IPS DF 6.9 (cell line): ENCODE data around the gene EXOSC7.

ENCODE experiments used
- DNase-seq: peaks from one replicate; pipeline ENCODE4 v3.0.0-alpha.2; 2013; ENCODE audit warnings: low read depth, low spot score
- H3K27ac ChIP-seq: one replicate; pipeline ENCODE4 v1.5.1; 2013; ENCODE audit warnings: low read length, control low read depth
- H3K27me3 ChIP-seq: 2 replicates; pipeline ENCODE4 v1.6.1; 2013; ENCODE audit warnings: mild to moderate bottlenecking, low read length; ENCODE audit not compliant: control insufficient read depth, insufficient read depth
- H3K36me3 ChIP-seq: 2 replicates; pipeline ENCODE4 v1.6.1; 2013; ENCODE audit warnings: low read length; ENCODE audit not compliant: control insufficient read depth, insufficient read depth
- H3K4me1 ChIP-seq: 2 replicates; pipeline ENCODE4 v1.6.1; 2013; ENCODE audit warnings: low read length; ENCODE audit not compliant: control insufficient read depth, insufficient read depth
- H3K4me3 ChIP-seq: 2 replicates; pipeline ENCODE4 v1.5.1; 2013; ENCODE audit warnings: mild to moderate bottlenecking, low read length
- H3K9me3 ChIP-seq: 2 replicates; pipeline ENCODE4 v1.6.1; 2013; ENCODE audit warnings: low read length, inconsistent platforms; ENCODE audit not compliant: control insufficient read depth, insufficient read depth
- WGBS: extraction: QIAGEN DNeasy Blood & Tissue Kit; methylation state at CpG from one replicate; pipeline ENCODE4 v1.1.7; 2013; ENCODE audit warnings: mixed read lengths, missing lambda C conversion rate; ENCODE audit not compliant: insufficient read length, insufficient coverage; 5-methylcytosine and 5-hydroxymethylcytosine counted together

EXOSC7 gene

DNA sequence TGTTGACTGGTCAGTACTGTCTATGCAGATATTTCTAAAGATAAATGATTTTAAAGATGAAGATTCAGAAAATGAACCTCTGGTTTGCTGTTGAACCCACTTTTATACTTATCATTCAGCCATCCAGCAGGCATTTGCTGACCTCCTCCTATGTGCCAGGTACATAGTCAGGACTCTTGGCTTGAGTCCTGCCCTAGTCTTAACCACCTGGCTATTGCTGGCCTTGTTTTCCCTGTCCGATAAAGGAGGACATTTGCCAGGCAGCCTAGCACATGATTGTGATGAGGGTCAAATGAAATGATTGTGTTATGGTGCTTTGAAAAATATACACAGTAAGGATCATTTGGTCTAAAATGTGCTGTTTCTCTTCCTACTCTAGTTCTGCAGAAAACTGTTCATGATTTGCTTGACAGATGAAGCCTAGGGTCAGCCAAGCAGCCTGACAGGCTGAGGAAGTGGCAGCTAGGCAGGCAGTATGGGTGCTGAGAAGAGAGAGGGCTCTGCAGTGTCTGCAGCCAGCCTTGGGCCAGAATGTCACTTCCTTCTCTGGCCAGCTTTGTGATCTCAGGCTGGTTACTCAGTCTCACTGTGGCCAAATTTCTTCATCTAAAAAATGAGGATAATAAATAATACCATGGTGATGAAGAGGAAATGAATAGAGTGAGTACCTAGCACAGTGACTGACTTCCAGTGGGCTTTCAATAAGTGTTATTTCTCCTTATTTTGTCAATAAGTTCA lies 13.8 kb downstream of the EXOSC7 start:
- no peaks in the 10 kb centered on the region for H3K9me3 ChIP-seq
- H3K27me3 ChIP-seq = no peaks in the 10 kb centered on the region
- no peak overlapping the region for H3K27ac ChIP-seq
- peaks cover 6% of the 10 kb centered on the region; the same call in 1 of the 2 replicates for H3K36me3 ChIP-seq
- DNase-seq = no peak
- no CpG with 5 or more reads among the region's 1 CpG for WGBS
- no peak overlapping the region for H3K4me3 ChIP-seq
- peaks cover 6% of the 10 kb centered on the region for H3K4me1 ChIP-seq

DNA sequence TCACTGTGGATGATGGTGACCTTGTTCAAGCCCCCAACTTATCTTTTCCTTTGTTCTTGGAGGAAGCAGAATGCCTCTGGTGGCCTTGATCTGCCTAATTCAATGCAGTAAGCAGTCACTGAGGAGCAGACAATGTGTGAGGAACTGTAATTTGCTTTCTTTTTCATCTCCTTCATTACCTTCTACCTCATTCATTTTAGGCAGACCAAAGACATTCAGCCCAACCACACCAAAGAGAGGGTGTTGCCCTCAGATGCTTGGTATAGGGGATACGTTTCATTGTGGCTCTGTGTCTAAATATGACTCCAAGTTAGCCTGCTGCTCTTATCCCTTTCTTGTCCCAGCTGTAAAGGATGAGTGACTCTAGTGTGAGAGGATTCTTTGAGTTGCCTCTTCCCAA lies 15.3 kb downstream of the EXOSC7 start:
- H3K4me1 ChIP-seq = peaks cover 6% of the 10 kb centered on the region
- no CpG with 5 or more reads among the region's 1 CpG for WGBS
- no peaks in the 10 kb centered on the region for H3K27me3 ChIP-seq
- no peak overlapping the region for H3K27ac ChIP-seq
- no peak overlapping the region for H3K4me3 ChIP-seq
- DNase-seq = no peak
- no peaks in the 10 kb centered on the region for H3K9me3 ChIP-seq
- H3K36me3 ChIP-seq = peaks cover 5% of the 10 kb centered on the region; the same call in 1 of the 2 replicates

- H3K9me3 ChIP-seq = no peaks in the 10 kb centered on the region
- no CpG with 5 or more reads among the region's 7 CpGs for WGBS
- no peak for DNase-seq
- no peak overlapping the region for H3K4me3 ChIP-seq
- peaks cover 6% of the 10 kb centered on the region for H3K4me1 ChIP-seq
- no peaks in the 10 kb centered on the region for H3K27me3 ChIP-seq
- H3K27ac ChIP-seq = no peak overlapping the region
- H3K36me3 ChIP-seq = peaks cover 4% of the 10 kb centered on the region; the same call in 1 of the 2 replicates
Measured at GRCh38 chr3:44992555-44993470, 16.8 kb downstream of the EXOSC7 start.

DNA sequence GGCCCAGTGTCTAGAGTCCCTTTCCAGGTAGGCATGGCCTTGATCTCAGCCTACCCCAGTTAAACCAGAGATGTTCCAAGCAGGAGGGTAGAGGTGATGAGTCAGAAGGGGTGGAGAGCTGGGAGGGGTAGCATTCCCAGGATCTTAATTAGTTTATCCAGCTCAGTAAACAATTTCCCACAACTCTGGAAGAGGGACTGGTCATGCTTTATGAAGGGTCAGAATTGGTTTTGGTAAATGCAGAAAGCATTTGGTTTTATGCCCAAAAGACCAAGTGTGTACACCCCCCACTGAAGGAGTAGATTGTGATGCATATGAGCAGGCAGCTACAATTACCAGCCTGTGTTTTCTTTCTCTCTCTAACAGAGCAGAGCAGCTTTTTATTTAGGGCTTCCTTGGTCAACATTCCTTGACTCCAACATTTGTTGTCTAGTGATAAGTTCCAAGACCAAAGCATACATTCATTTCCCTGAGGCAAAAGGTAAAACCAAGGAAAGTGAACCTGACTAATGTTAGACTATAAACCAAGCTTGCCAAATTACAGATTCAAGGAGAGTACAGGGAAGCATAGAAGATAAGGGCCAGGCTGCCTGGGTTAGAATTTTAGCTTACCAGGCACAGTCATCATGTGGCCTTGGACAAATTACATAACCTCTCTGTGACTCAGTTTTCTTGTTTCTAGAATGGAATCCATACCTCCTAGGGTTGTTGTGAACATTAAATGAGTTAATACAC lies 17.6 kb downstream of the EXOSC7 start:
- Histone ChIP-seq H3K4me3 (no peak overlapping the region), H3K27ac (no peak overlapping the region), H3K36me3 (peaks cover 6% of the 10 kb centered on the region; the same call in 1 of the 2 replicates), H3K9me3 (no peaks in the 10 kb centered on the region), H3K27me3 (no peaks in the 10 kb centered on the region), H3K4me1 (peaks cover 6% of the 10 kb centered on the region)
- DNase-seq = no peak

DNA sequence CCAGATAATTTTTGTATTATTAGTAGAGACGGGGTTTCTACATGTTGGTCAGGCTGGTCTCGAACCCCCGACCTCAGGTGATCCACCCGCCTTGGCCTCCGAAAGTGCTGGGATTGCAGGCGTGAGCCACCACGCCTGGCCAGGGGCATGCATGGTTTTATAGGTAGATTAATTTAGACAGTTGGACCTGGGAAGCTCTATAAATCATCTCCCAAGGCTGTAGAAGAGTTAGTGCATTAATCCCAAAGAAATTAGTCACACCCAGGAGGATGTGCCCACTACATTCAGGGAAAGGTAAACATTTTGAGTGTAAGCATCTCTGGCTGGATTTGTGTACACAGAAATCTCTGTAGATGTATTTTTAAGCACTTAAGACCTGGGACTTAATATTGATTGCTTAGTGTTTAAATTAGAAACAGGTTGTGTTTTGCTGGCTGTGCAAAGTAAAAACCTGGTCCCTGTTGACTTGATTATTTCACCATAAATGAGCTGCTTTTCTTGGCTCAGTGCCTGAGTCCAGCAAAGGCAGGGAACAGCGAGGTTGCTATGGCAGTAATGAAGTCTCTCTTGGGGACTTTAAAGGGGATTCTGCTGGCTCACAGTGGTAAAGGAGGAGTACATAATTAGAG lies 19.2 kb downstream of the EXOSC7 start:
- H3K4me1 ChIP-seq = peaks cover 4% of the 10 kb centered on the region; the same call in 1 of the 2 replicates
- H3K27ac ChIP-seq = no peak overlapping the region
- DNase-seq = no peak
- WGBS = no CpG with 5 or more reads among the region's 8 CpGs
- H3K27me3 ChIP-seq = no peaks in the 10 kb centered on the region
- H3K4me3 ChIP-seq = no peak overlapping the region
- H3K9me3 ChIP-seq = no peaks in the 10 kb centered on the region
- H3K36me3 ChIP-seq = peaks cover 3% of the 10 kb centered on the region; the same call in 1 of the 2 replicates

GRCh38 chr3:44996556-44996969 lies 20.5 kb downstream of the EXOSC7 start:
- WGBS = no CpG with 5 or more reads among the region's 3 CpGs
- Histone ChIP-seq H3K27me3 (no peaks in the 10 kb centered on the region), H3K4me3 (no peak overlapping the region), H3K9me3 (no peaks in the 10 kb centered on the region), H3K36me3 (peaks cover 9% of the 10 kb centered on the region), H3K4me1 (peaks cover 4% of the 10 kb centered on the region; the same call in 1 of the 2 replicates), H3K27ac (no peak overlapping the region)
- no peak for DNase-seq

DNA sequence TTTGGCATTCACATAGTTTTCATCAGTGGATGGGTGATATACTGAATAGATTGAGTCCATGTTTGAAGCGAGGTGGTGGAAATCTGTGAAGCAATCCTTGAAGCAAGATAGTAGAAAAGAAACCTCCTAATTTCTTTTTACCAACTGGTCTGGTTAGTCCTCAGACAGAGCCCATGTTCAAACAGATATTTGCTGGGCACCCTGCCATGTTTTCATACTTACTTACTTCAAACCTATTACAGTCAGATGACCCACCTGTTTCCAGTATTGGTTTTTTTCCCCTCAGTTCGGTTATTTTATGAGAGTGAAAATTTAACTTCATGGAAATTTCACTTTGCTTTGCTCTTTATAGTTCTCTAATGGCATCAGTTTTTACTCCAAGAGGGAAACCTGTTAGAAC lies 23.7 kb downstream of the EXOSC7 start:
- WGBS = no CpG with 5 or more reads among the region's 2 CpGs
- Histone ChIP-seq H3K9me3 (no peaks in the 10 kb centered on the region), H3K27me3 (no peaks in the 10 kb centered on the region), H3K4me1 (no peaks in the 10 kb centered on the region), H3K4me3 (no peak overlapping the region), H3K36me3 (peaks cover 19% of the 10 kb centered on the region), H3K27ac (no peak overlapping the region)
- no peak for DNase-seq

DNA sequence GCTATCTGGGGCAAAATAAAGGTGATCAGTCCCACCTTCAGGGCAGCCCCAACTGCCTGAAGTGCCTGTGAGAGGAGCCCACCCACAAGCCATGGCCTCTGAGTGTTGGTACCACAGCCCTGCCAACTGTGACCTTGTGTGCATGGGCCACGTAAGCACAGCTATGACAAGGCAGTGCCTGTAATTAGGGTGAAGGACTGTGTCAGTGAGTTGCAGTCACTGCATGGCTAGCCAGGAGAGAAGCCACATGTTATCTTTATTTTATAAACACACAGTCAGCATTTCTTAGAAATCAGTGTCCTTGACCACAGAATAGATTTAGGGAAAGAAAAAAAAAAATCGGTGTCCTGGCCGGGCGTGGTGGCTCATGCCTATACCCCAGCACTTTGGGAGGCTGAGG lies 24.8 kb downstream of the EXOSC7 start:
- Histone ChIP-seq H3K27ac (no peak overlapping the region), H3K9me3 (no peaks in the 10 kb centered on the region), H3K4me1 (no peaks in the 10 kb centered on the region), H3K36me3 (peaks cover 27% of the 10 kb centered on the region), H3K27me3 (no peaks in the 10 kb centered on the region), H3K4me3 (no peak overlapping the region)
- WGBS = no CpG with 5 or more reads among the region's 4 CpGs
- DNase-seq = no peak

GRCh38 chr3:45001738-45002137 lies 25.7 kb downstream of the EXOSC7 start:
- Histone ChIP-seq H3K36me3 (peaks cover 28% of the 10 kb centered on the region), H3K27me3 (no peaks in the 10 kb centered on the region), H3K9me3 (no peaks in the 10 kb centered on the region), H3K27ac (no peak overlapping the region), H3K4me3 (no peak overlapping the region), H3K4me1 (no peaks in the 10 kb centered on the region)
- no CpG with 5 or more reads among the region's 3 CpGs for WGBS
- no peak for DNase-seq
